Dedifferentiated amniotic fluid mesenchymal stem cell (primary cell): Measurements from ENCODE around the gene ANTXR2.
"Not testable (repeated sequence)": the region's sequence is repeated elsewhere in the genome, so short reads cannot be mapped to it uniquely, and the experiment has no call there.

Source experiments
- DNase-seq: peaks from one replicate; pipeline ENCODE4 v3.0.0-alpha.2; 2016; ENCODE audit errors: extremely low spot score

Gene ANTXR2

GRCh38 chr4:79918292-79918691, 154.7 kb downstream of the ANTXR2 start:
- no peak for DNase-seq

- no peak for DNase-seq
These were observed 155.8 kb downstream of the ANTXR2 start for GRCh38 chr4:79917246-79917645.

- DNase-seq, result no peak
These were observed 157.8 kb downstream of the ANTXR2 start for GRCh38 chr4:79915246-79915645.

GRCh38 chr4:79913581-79913980, 159.4 kb downstream of the ANTXR2 start:
- no peak for DNase-seq

GRCh38 chr4:79907001-79907400, 166.0 kb downstream of the ANTXR2 start:
- no peak for DNase-seq

- no peak for DNase-seq
These were observed 166.7 kb downstream of the ANTXR2 start for GRCh38 chr4:79906303-79906702.

GRCh38 chr4:79905212-79905611, 167.8 kb downstream of the ANTXR2 start:
- no peak for DNase-seq

GRCh38 chr4:79904331-79904730, 168.7 kb downstream of the ANTXR2 start:
- no peak for DNase-seq

- no peak for DNase-seq
These were observed 172.8 kb downstream of the ANTXR2 start for GRCh38 chr4:79900182-79900581.

- no peak for DNase-seq
These were observed 173.5 kb downstream of the ANTXR2 start for GRCh38 chr4:79899481-79899880.

- DNase-seq, result no peak
These were observed 175.0 kb downstream of the ANTXR2 start for GRCh38 chr4:79898055-79898454.

- no peak for DNase-seq
These were observed 175.9 kb downstream of the ANTXR2 start for GRCh38 chr4:79897174-79897573.

GRCh38 chr4:79893456-79893855, 179.6 kb downstream of the ANTXR2 start:
- DNase-seq, result no peak

- DNase-seq, result not testable (repeated sequence)
These were observed 184.0 kb downstream of the ANTXR2 start for GRCh38 chr4:79889026-79889425.

- no peak for DNase-seq
These were observed 186.5 kb downstream of the ANTXR2 start for GRCh38 chr4:79886557-79886956.

GRCh38 chr4:79886021-79886420, 187.0 kb downstream of the ANTXR2 start:
- no peak for DNase-seq

- no peak for DNase-seq
These were observed 189.7 kb downstream of the ANTXR2 start for GRCh38 chr4:79883290-79883689.

- no peak for DNase-seq
These were observed 190.2 kb downstream of the ANTXR2 start for GRCh38 chr4:79882806-79883205.

- DNase-seq, result no peak
These were observed 191.6 kb downstream of the ANTXR2 start for GRCh38 chr4:79881407-79881806.

- DNase-seq, result no peak
These were observed 195.5 kb downstream of the ANTXR2 start for GRCh38 chr4:79877511-79877910.

- no peak for DNase-seq
These were observed 197.6 kb downstream of the ANTXR2 start for GRCh38 chr4:79875344-79875899.

GRCh38 chr4:79874197-79874596, 198.8 kb downstream of the ANTXR2 start:
- DNase-seq, result no peak

GRCh38 chr4:79872738-79873137, 200.3 kb downstream of the ANTXR2 start:
- DNase-seq, result no peak

- DNase-seq, result no peak
These were observed 201.1 kb downstream of the ANTXR2 start for GRCh38 chr4:79871961-79872360.
